ENCODE data around the gene SLC13A5.
"Not testable (repeated sequence)": the region's sequence is repeated elsewhere in the genome, so short reads cannot be mapped to it uniquely, and the experiment has no call there.

The SLC13A5 gene

DNA sequence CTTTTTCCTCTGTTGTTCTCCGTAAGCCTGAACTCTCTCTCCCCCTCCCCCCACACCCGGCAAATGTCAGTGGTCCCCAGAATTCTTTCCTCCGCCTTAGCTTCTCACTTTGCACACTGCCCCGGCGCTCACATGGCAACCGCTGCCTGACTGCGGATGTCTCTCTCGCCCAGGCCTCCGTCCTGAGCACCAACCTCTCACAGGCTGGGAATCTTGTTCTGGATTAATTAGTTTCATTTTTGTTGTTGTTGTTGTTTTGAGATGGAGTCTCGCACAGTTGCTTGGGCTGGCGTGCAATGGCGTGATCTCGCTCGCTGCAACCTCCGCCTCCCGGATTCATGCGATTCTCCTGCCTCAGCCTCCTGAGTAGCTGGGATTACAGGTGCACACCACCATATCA lies 45.0 kb downstream of the SLC13A5 start:
- no peak for FAIRE-seq
- TF ChIP-seq TAF1 (IDR thresholded peaks at IDR 0.05; ENCODE audit: borderline replicate concordance, low read depth, low read length) = no peak
- no peak for DNase-seq (ENCODE audit: insufficient read length)

DNA sequence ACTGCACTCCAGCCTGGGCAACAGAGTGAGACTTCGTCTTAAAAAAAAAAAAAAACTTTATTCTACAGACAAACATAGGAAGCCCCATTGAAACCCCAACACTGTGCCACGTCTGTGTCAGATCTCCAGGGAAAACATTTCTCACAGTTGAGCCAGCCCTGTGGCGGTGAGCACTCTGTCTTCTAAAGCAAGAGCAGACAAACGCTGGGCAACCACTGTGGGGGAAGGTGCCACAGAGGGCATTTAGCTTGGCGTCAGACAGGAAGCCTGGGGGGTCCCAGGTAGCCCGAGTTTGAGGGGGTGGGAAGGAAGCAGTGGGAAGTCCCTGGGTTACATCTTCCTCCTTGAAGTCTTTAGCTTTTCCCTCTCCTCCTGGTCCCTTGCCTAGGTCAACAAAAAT lies 45.7 kb downstream of the SLC13A5 start:
- no peak for TF ChIP-seq POLR2A (IDR thresholded peaks at IDR 0.05; ENCODE audit: low read depth, low read length)
- TF ChIP-seq POLR2AphosphoS5 (IDR thresholded peaks at IDR 0.05; ENCODE audit: low read depth, low read length) = no peak
- no peak for TF ChIP-seq TAF1 (IDR thresholded peaks at IDR 0.05; ENCODE audit: borderline replicate concordance, low read depth, low read length)
- FAIRE-seq (no peak), DNase-seq (ENCODE audit: insufficient read length) (no peak)

GRCh38 chr17:6666557-6666956 lies 46.6 kb downstream of the SLC13A5 start:
- TF ChIP-seq POLR2AphosphoS5 (IDR thresholded peaks at IDR 0.05; ENCODE audit: low read depth, low read length) (no peak), POLR2A (IDR thresholded peaks at IDR 0.05; ENCODE audit: low read depth, low read length) (no peak), TAF1 (IDR thresholded peaks at IDR 0.05; ENCODE audit: borderline replicate concordance, low read depth, low read length) (no peak)
- DNase-seq (ENCODE audit: insufficient read length) (no peak), FAIRE-seq (no peak)

DNA sequence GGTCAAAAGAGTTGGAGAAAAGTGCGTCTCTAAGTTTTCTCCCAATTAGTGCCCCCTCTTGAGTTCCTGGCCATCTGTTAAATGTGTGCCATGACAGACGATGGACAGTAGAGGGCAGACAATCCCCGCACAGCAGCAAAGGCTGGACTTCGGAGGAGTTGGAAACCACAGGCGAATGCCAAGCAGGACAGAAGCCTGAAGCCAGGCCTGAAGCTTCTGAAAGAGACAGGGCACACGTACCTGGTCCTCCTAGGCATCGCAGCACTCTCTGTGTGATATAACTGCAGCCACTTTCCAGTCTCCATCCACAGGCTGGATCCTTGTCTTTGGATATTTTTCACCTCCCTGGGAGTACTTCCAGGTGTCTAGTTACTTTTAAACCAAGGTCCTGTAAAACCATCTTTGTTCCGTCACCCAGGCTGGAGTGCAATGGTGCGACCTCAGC lies 47.1 kb downstream of the SLC13A5 start:
- DNase-seq (ENCODE audit: insufficient read length) (peak; percentile 58), FAIRE-seq (peak; percentile 95)
- TF ChIP-seq TAF1 (IDR thresholded peaks at IDR 0.05; ENCODE audit: borderline replicate concordance, low read depth, low read length) = no peak
- no peak for TF ChIP-seq POLR2AphosphoS5 (IDR thresholded peaks at IDR 0.05; ENCODE audit: low read depth, low read length)

GRCh38 chr17:6663200-6663599 lies 50.0 kb downstream of the SLC13A5 start:
- FAIRE-seq; DNase-seq (ENCODE audit: insufficient read length): not testable (repeated sequence)

GRCh38 chr17:6661464-6661848 lies 51.7 kb downstream of the SLC13A5 start:
- FAIRE-seq (no peak), DNase-seq (ENCODE audit: insufficient read length) (no peak)
- TF ChIP-seq POLR2A (IDR thresholded peaks at IDR 0.05; ENCODE audit: low read depth, low read length) = no peak
- no peak for TF ChIP-seq POLR2AphosphoS5 (IDR thresholded peaks at IDR 0.05; ENCODE audit: low read depth, low read length)
- no peak for TF ChIP-seq TAF1 (IDR thresholded peaks at IDR 0.05; ENCODE audit: borderline replicate concordance, low read depth, low read length)

DNA sequence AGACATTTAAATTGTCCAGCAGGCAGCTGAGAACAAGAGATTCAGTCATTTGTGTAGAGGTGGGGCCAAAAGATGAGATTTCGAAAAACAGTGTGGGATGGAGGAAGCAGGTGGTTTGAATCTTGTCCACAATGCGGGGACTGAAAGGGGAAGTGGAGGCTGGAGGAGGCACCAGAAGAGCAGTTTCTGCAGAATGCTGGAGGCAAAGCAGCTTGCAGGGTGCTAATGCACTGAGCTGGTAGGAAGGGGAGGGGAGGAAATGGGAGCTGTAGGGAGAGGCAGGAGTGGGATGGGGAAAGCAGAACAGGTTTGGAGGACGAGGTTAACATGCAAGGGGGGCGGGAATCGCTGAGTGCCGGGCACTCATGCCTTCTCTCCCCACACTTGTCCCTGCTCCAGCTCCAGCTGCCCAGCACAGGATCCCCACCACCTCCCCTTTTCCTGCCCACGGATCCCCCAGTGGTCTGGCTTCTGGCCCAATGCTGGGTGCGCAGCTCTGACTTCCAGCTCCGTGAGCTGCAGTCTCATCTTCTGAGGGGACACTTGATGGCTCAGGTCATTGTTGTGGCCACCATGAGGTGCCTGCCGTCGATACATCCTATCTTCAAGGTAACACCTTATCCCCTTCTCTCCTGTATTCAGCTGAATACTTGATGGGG lies 52.2 kb downstream of the SLC13A5 start:
- FAIRE-seq (peak; percentile 99), DNase-seq (ENCODE audit: insufficient read length) (no peak)

DNA sequence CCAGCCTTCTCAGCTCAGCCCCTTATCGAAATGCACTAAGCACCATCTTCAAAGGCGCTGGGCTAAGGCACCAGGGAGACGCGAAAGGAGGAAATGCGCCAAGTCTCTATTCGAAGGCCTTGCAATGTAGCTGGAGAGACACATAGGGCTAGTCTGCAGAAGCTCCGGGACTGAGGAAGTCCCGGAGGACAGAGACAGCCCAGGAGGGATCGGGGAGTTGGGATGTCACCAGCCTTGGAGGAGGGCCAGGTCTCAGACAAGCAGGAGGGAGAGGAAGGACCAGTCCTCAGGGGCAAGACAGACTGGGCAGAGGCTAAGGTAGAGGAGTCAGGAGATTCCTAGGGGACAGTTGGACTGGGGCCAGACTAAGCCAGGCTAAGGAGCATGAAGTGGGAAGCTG lies 53.1 kb downstream of the SLC13A5 start:
- TF ChIP-seq TAF1 (IDR thresholded peaks at IDR 0.05; ENCODE audit: borderline replicate concordance, low read depth, low read length) (no peak), POLR2AphosphoS5 (IDR thresholded peaks at IDR 0.05; ENCODE audit: low read depth, low read length) (no peak), POLR2A (IDR thresholded peaks at IDR 0.05; ENCODE audit: low read depth, low read length) (no peak)
- DNase-seq (ENCODE audit: insufficient read length) (no peak), FAIRE-seq (peak; percentile 57)

More for the DNA sequence above, 52.2 kb downstream of the SLC13A5 start:
- TF ChIP-seq POLR2A (IDR thresholded peaks at IDR 0.05; ENCODE audit: low read depth, low read length) (no peak), POLR2AphosphoS5 (IDR thresholded peaks at IDR 0.05; ENCODE audit: low read depth, low read length) (no peak), TAF1 (IDR thresholded peaks at IDR 0.05; ENCODE audit: borderline replicate concordance, low read depth, low read length) (no peak)

DNA sequence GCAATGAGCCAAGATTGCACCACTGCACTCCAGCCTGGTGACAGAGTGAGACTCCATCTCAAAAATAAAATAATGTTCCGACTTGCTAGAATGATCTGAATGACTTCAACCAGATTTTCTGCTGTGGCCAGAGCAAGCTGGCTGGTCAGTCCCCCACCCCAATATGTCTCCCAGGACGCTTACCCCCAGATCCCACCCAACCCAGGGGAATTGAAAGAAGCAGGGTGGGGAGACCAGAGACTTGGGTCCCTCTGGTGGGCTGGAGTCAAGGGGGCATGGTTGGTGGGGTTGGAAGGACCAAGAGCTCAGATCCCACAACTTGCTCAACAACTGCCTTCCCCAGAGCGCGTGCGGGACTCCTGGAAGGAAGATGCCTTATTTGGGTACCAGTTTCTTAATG lies 54.8 kb downstream of the SLC13A5 start:
- not testable (repeated sequence) for DNase-seq (ENCODE audit: insufficient read length); FAIRE-seq

- FAIRE-seq (peak; percentile 77), DNase-seq (ENCODE audit: insufficient read length) (no peak)
- TF ChIP-seq POLR2A (IDR thresholded peaks at IDR 0.05; ENCODE audit: low read depth, low read length) = no peak
- TF ChIP-seq POLR2AphosphoS5 (IDR thresholded peaks at IDR 0.05; ENCODE audit: low read depth, low read length) = no peak
- TF ChIP-seq TAF1 (IDR thresholded peaks at IDR 0.05; ENCODE audit: borderline replicate concordance, low read depth, low read length) = no peak
These were observed 55.4 kb downstream of the SLC13A5 start for GRCh38 chr17:6657633-6658287.

- FAIRE-seq = peak; percentile 86
- peak; percentile 73 for TF ChIP-seq TAF1 (IDR thresholded peaks at IDR 0.05; ENCODE audit: borderline replicate concordance, low read depth, low read length)
- not testable (repeated sequence) for DNase-seq (ENCODE audit: insufficient read length)
These were observed 56.2 kb downstream of the SLC13A5 start for GRCh38 chr17:6656797-6657632.

DNA sequence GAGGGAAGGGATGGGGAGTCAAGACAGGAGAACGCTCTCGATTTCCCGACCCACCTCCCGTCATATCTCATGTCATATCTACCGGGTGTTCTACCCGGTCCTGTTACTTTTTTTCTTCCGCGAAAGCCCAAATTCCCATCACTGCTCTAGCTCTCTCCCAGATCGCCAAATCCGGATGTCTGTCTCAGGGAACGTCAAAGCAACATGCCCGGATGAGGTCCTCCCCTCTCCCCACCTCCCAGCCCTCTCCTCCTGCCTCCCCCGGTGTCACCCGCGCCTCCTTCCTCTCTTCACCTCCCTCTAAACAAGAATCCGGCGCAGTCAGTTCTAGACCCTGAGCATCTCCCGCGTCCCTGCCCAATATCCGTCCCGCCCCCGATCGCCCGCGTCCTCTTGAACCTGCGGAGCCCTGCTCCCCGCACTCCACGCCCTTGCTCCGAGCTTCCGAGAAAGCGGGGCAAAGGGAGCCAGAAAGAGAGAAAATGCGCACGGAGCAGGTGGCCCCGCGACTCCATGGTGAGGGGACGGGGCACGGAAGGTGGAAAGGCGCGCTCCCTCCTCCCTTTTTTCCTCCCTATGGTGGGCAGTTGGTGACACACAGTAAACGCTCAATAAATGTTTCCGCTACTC lies 57.3 kb downstream of the SLC13A5 start:
- DNase-seq (ENCODE audit: insufficient read length) = not testable (repeated sequence)
- peak; percentile 79 for FAIRE-seq

All from GM12892 (cell line).